ENCODE data around the gene NHLRC3. TPM values are rescaled to one million over a fixed set of nuclear protein-coding genes. Genes with fewer than 3 reads are reported as not detected.
"Not testable (repeated sequence)": the region's sequence is repeated elsewhere in the genome, so short reads cannot be mapped to it uniquely, and the experiment has no call there.

Gene NHLRC3
- 10 to 100 TPM; 20.9 to 37.0 (median 33.5) TPM for total RNA-seq
- long read RNA-seq, donor 1, transcript NHLRC3-201 (6 exons, 3,275 nt) = major isoform, 5 of 16 reads
- long read RNA-seq, donor 1, transcript NHLRC3-202 (7 exons, 3,549 nt) = major isoform, 5 of 16 reads
- long read RNA-seq, donor 1, partial matches to known transcripts = 2 of 16 reads
- long read RNA-seq, donor 1, other reads (novel, unspliced or antisense) = 3 of 16 reads
- long read RNA-seq, donor 2, transcript NHLRC3-202 (7 exons, 3,549 nt) = major isoform, 7 of 24 reads
- long read RNA-seq, donor 2, partial matches to known transcripts = 8 of 24 reads
- long read RNA-seq, donor 2, other reads (novel, unspliced or antisense) = 8 of 24 reads

- peaks cover 21% of the 10 kb centered on the region for H3K4me1 ChIP-seq (ENCODE audit: low read depth)
- intact Hi-C loops (cut with DNase I, micrococcal nuclease) = no loop called here
- no peaks in the 10 kb centered on the region for H3K36me3 ChIP-seq (ENCODE audit: low read depth)
- DNase-seq (peak; percentile 89 to 94 (median 93)), ATAC-seq (peak; percentile 93)
- no peaks in the 10 kb centered on the region for H3K9me3 ChIP-seq
- H3K4me3 ChIP-seq = peak within 1 kb of the TSS; percentile 81
- no peak for TF ChIP-seq CTCF (IDR thresholded peaks at IDR 0.05)
Observed at GRCh38 chr13:39037880-39038568, at the start of gene NHLRC3, which contains the start of gene PROSER1. NHLRC3 (plus strand) TSS chr13:39038456; CDS start chr13:39038640, 184 bp downstream. PROSER1 (minus strand) TSS chr13:39038089; CDS start chr13:39037242, 847 bp downstream.

- ATAC-seq = no peak
- no peaks in the 10 kb centered on the region for H3K9me3 ChIP-seq
Observed at GRCh38 chr13:38990693-38991092, 47.6 kb upstream of the NHLRC3 start, which contains the start of gene STOML3. STOML3 (minus strand) TSS chr13:38990831; CDS start chr13:38990721, 110 bp downstream.

GRCh38 chr13:38993381-38993780, 44.9 kb upstream of the NHLRC3 start:
- no peak for ATAC-seq
- intact Hi-C loops (cut with DNase I, micrococcal nuclease) = no loop called here
- H3K9me3 ChIP-seq = no peaks in the 10 kb centered on the region
- DNase-seq = no peak
- H3K36me3 ChIP-seq (ENCODE audit: low read depth) = no peaks in the 10 kb centered on the region
- no peak overlapping the region for H3K4me3 ChIP-seq
- TF ChIP-seq CTCF (IDR thresholded peaks at IDR 0.05) = no peak
- H3K4me1 ChIP-seq (ENCODE audit: low read depth) = no peaks in the 10 kb centered on the region

More at GRCh38 chr13:38990693-38991092, 47.6 kb upstream of the NHLRC3 start, which contains the start of gene STOML3:
- intact Hi-C loops (cut with DNase I, micrococcal nuclease) = no loop called here
- no peak within 1 kb of the TSS for H3K4me3 ChIP-seq
- no peak for TF ChIP-seq CTCF (IDR thresholded peaks at IDR 0.05)
- H3K4me1 ChIP-seq (ENCODE audit: low read depth) = no peaks in the 10 kb centered on the region
- DNase-seq = no peak
- no peaks in the 10 kb centered on the region for H3K36me3 ChIP-seq (ENCODE audit: low read depth)

GRCh38 chr13:38998739-38999138, 39.5 kb upstream of the NHLRC3 start:
- DNase-seq = no peak
- no peak overlapping the region for H3K4me3 ChIP-seq
- intact Hi-C loops (cut with DNase I, micrococcal nuclease) = no loop called here
- H3K36me3 ChIP-seq (ENCODE audit: low read depth) = no peaks in the 10 kb centered on the region
- no peaks in the 10 kb centered on the region for H3K4me1 ChIP-seq (ENCODE audit: low read depth)
- H3K9me3 ChIP-seq = peaks cover 7% of the 10 kb centered on the region
- TF ChIP-seq CTCF (IDR thresholded peaks at IDR 0.05) = no peak
- no peak for ATAC-seq

GRCh38 chr13:39006371-39007111, 31.7 kb upstream of the NHLRC3 start:
- H3K36me3 ChIP-seq (ENCODE audit: low read depth); H3K4me3 ChIP-seq; intact Hi-C loops (cut with DNase I, micrococcal nuclease); H3K4me1 ChIP-seq (ENCODE audit: low read depth); H3K9me3 ChIP-seq; ATAC-seq: not testable (repeated sequence)
- DNase-seq = peak in 1 of 3 donors; percentile 39

Measured in mucosa of descending colon (tissue), 3 donors.